Activated gamma-delta T cell treated with anti-CD3 and anti-CD28 coated beads, Interleukin-2, amount 50 U/mL, for 16 hours (primary cell): Measurements from ENCODE around the gene RANBP17.
"Not testable (repeated sequence)": the region's sequence is repeated elsewhere in the genome, so short reads cannot be mapped to it uniquely, and the experiment has no call there.

Experiments
- DNase-seq: peaks from one replicate; pipeline ENCODE4 v3.0.0-alpha.2; 2020; ENCODE audit warnings: low read depth

RANBP17 gene

DNA sequence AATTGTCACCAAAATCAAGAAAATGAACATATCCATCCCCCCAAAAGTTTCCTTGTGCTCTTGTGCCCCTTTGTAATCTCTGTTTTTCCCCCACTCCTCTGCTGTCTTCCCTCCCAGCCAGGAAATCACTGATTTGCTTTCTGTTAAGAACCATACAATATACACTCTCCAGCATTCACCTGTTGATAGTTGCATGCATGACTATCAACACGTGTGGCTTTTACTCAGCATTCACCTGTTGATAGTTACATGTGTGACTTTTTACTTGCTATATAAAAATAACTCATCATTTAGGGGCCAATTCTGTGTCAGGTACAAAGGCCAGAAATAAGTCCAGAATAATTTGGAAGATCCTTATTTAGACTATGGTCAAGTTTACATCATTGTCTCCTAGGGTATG lies 6.0 kb downstream of the RANBP17 start:
- no peak for DNase-seq

DNA sequence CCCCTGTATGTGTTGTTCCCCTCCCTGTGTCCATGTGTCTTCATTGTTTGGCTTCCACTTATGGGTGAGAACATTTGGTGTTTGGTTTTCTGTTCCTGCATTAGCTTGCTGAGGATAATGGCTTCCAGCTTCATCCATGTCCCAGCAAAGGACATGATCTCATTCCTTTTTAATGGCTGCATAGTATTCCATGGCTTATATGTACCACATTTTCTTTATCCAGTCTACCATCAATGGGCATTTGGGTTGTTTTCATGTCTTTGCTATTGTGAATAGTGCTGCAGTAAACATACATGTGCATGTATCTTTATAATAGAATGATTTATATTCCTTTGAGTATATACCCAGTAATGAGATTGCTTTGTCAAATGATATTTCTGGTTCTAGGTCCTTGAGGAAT lies 8.6 kb downstream of the RANBP17 start:
- DNase-seq: not testable (repeated sequence)

DNA sequence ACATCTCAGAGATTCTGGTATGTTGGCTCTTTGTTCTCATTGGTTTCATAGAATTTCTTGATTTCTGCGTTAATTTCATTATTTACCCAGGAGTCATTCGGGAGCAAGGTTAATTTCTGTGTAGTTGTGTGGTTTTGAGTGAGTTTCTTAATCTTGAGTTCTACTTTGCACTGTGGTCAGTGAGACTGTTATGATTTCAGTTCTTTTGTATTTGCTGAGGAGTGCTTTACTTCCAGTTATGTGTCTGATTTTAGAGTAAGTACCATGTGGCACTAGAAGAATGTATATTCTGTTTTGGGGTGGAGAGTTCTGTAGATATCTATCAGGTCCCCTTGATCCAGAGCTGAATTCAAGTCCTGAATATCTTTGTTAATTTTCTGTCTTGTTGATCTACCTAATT lies 12.2 kb downstream of the RANBP17 start:
- DNase-seq: no peak

DNA sequence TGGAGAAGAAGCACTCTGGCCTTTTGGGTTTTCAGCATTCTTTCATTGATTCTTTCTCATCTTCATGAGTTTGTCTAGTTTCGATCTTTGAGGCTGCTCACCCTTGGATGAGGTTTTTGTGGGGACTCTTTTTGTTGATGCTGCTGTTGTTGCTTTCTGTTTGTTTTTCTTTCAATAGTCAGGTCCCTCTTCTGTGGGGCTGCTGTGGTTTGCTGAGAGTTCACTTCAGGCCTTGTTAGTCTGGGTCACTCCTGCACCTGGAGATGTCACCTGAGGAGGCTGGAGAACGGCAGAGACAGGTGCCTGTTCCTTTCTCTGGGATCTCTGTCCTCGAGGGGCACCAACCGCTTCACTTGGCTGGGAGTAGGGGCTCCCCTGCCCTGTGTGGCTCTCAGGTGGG lies 14.0 kb downstream of the RANBP17 start:
- DNase-seq: no peak

DNA sequence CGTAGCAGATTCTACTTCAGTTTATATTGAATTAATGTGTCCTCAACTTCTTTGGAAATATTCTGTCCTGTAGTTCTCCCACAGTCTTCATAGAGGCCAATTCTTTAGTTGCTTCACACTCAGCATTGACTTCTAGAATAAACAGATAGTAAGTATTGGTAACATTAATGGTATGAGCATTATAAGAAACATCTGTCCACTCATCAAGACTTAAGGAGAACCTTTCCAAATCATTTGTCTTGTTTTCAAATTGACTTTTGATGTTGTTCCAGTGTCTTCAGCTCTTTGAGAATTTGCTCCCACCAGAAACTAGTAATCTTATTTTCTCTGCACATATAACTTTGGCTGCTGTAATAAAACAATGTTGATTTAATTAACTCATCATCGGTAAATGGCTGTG lies 18.3 kb downstream of the RANBP17 start:
- no peak for DNase-seq

DNA sequence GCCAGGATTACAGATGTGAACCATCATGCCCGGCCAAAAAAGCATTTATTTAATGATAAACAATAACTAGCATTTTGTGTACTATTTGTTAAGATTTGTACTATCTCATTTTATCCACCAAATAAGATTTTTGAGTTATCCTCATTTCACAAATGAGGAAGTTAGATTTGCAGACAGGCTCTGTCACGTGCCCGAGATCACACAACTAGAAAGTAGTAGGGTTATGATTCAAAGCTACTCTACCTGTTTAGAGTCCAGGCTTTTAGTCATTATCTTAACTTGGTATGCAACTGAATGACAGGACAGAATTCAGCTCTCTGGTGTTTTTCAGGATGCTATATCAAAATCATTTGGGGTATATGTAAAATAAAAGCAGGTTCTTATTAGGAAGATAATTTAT lies 20.5 kb downstream of the RANBP17 start:
- no peak for DNase-seq

DNA sequence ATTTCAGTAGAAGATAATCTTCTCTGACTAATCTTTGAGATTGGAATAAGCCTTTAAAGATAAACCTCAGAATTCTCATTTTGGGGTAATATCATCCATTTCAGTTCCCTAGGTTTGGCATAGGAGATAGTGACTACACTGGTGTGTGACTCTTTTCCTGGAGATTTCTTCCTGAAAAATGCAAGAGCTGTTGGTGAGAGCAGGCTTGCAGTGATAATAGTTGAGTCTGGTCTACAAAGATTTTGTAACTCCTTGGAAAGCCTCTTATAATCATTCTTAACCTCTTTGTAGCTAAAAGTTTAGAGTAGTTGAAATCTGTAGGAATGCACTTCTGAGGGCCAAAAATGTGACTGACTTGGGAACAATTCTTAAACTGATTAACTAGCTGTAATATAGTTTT lies 23.4 kb downstream of the RANBP17 start:
- no peak for DNase-seq

DNA sequence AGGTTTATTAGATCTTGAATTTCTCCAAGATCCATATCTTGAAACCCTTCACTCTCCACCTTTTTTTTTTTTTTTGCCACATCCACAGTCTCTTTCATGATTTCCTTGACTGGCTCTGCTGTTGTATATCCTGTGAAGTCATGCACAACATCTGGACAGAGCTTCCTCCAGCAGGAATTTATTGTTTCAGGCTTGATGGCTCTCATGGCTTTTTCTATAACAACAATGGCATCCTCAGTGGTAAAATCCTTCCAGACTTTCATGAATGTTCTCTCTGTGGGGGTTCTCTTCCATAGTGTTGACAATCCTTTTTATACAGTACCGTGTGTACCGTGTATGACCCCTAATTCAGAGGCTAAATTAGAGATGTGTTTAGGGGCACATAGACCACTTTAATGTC lies 24.0 kb downstream of the RANBP17 start:
- DNase-seq: no peak

DNA sequence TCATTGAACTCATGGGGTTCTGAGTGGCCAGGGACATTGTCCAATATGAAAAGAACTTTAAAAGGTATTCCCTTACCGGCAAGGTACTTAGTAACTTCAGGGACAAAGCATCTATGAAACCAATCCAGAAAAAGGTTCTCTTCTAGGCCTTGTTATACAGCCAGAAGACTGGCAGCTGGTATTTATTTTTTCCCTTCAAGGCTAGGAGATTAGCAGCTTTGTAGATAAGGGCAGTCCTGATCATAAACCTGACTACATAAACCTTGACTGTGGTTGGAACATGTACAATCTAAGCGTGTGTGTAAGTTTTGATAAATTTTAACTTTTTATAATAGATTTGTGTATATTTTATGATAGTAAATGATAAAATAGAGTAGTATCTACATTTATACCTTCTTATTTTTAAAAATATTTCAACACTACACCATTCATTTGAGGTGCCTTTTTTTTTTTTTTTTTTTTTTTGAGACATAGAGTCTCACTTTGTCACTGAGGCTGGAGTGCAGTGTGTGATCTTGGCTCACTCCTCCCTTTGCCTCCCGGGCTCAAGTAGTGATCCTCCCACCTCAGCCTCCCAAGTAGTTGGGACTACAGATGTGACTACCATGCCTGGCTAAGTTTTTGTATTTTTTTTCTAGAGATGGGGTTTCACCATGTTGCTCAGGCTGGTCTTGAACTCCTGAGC lies 24.5 kb downstream of the RANBP17 start:
- no peak for DNase-seq

DNA sequence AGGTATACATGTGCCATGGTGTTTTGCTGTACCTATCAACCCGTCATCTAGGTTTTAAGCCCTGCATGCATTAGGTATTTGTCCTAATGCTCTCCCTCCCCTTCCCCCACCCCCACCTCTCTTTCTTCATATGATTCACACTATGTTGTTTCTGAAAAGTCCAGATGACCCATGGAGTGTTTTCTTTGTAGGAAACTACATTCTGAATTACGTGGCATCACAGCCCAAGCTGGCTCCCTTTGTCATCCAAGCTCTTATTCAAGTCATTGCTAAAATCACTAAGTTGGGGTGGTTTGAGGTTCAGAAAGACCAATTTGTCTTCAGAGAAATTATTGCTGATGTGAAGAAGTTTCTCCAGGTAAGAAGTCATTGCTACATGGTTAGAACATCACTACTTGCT lies 30.4 kb downstream of the RANBP17 start:
- no peak for DNase-seq

DNA sequence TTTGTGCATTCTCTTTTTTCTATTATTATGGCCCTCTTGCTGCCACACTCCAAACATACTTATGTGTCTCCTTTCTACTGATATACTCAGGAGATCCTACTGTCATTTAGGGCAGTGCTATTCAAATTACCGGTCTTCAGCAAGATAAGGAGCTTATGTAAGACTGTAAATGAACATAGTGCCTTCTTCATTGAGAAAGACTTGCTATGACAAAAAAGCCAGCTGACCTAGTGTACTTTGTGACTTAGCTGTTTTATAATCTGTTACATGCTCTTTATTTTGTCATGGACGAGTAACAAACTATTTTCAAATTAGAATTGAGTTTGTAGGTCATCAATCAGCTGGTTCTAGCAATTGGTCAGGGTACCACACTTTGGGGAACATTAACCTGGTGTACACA lies 32.8 kb downstream of the RANBP17 start:
- DNase-seq: no peak

DNA sequence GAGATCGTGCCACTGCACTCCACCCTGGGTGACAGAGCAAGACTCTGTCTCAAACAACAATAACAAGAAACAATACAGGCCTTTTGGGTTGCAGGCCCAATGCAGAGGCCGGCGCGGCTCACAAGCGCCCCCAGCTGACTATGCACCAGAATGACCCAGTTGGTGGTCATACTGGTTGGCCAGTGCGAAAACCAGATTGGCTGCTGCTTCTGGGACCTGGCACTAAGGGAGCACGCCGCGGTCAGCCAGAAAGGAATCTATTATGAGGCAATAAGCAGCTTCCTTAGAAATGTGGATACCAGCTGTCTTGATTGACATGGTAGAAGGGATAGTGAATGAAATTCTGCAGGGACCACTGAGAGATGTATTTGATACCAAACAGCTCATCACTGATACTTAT lies 35.0 kb downstream of the RANBP17 start:
- no peak for DNase-seq

DNA sequence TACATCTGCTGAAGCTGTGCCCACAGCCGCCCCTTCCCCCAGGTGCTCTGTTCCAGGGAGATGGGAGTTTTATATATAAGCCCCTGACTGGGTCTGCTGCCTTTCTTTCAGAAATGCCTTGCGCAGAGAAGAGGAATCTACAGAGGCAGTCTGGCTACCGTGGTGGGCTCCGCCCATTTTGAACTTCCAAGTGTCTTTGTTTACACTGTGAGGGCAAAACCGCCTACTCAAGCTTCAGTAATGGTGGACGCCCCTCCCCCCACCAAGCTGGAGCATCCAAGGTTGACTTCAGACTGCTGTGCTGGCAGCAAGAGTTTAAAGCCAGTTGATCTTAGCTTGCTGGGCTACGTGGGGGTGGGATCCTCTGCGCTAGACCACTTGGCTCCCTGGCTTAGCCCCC lies 41.3 kb downstream of the RANBP17 start:
- DNase-seq: no peak

DNA sequence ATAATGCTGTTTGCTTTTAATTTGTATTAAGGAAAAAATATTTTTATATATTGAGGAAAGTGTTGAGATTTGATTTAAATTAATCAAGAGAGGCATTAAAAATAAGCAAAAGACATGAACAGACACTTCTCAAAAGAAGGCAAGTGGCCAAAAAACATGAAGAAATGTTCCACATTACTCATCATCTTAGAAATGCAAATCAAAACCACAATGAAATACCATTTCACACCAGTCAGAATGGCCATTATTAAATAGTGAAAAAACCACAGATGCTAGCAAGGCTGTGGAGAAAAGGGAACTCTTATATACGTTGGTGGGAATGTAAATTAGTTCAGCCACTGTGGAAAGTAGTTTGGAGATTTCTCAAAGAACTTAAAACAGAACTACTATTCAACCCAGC lies 45.9 kb downstream of the RANBP17 start:
- no peak for DNase-seq

DNA sequence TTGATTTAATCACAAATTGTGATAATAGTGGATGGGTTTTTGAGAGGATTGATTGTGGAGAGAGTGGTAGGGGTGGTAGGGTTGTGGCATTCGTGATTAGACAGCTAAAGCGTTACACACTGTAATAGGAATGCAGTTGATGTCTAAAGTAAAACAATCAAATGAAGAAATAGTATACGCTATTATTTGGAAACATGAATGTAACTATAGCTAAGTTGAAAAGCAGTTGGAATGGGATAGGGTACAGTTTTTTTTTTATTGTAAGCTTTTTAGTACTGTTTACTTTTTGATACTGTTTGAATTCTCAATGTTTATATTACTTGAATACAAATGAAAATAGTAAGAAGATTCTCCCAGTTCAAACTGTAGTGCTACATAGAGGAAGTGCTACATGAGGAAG lies 51.8 kb downstream of the RANBP17 start:
- no peak for DNase-seq

DNA sequence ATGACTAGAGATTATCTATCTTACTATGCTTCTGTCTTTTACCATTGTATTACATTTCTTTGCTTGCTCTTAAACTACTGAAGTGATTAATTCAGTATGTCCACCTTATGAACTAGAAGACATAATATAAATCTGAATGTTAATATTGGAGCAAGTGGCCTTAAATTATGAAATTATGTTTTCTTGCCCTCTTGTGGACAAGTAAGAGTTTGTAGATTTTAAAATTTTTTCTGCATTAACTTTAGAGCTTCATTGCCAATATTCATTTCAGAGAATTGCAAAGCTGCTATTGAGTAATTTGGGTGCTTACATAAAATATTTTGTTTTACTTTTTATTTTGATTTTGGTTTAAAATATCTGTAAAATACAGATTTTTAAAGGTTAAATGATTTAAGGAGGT lies 55.3 kb downstream of the RANBP17 start:
- DNase-seq: no peak

DNA sequence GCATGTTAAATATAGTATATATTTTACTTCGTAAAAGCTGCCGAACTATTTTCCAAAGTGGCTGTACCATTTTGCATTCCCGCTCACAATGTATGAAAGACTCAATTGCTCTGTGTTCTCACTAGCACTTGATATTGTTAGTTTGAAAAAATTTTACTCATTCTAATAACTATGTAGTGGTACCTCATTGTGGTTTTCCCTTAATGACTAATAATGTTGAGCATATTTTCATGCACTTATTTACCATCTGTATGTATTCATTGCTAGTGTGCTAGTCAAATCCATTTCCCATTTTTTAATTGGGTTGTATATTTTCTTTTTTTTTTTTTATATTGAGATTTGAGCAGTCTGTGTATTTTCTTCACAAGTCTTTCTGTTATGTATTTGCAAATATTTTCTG lies 58.4 kb downstream of the RANBP17 start:
- DNase-seq: no peak

DNA sequence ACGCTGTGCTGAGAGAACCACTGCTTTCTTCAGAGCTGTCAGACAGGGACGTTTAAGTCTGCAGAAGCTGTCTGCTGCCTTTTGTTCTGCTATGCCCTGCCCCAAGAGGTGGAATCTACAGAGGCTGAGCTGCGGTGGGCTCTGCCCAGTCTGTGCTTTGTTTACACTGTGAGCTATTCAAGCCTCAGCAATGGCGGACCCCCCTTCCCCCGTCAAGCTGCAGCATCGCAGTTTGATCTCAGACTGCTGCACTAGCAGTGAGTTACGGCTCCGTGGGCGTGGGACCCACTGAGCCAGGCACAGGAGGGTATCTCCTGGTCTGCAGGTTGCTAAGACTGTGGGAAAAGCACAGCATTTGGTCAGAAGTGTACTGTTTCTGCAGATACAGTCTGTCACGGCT lies 60.5 kb downstream of the RANBP17 start:
- not testable (repeated sequence) for DNase-seq

DNA sequence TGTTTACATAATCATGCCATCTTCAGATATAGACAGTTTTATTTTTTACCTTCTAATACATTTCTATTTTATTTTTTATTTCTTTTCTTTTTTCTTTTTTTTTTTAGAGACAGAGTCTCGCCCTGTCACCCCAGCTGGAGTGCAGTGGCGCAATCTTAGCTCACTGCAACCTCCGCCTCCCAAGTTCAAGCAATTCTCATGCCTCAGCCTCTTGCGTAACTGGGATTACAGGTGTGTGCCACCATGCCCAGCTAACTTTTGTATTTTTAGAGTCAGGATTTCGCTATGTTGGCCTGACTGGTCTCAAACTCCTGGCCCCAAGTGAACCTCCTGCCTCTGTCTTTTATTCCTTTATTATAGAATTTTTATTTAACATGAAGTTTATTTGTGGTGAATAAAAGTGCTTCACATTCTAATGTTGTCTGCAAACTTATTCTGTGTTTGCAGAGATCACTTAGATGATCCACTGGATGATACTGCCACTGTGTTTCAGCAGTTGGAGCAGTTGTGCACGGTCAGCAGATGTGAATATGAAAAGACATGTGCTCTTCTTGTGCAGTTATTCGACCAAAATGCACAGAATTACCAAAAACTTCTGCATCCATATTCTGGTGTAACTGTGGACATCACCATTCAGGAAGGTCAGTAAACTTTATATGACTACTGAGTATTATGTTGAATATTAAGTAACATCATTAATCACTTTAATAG lies 62.2 kb downstream of the RANBP17 start:
- DNase-seq: no peak

DNA sequence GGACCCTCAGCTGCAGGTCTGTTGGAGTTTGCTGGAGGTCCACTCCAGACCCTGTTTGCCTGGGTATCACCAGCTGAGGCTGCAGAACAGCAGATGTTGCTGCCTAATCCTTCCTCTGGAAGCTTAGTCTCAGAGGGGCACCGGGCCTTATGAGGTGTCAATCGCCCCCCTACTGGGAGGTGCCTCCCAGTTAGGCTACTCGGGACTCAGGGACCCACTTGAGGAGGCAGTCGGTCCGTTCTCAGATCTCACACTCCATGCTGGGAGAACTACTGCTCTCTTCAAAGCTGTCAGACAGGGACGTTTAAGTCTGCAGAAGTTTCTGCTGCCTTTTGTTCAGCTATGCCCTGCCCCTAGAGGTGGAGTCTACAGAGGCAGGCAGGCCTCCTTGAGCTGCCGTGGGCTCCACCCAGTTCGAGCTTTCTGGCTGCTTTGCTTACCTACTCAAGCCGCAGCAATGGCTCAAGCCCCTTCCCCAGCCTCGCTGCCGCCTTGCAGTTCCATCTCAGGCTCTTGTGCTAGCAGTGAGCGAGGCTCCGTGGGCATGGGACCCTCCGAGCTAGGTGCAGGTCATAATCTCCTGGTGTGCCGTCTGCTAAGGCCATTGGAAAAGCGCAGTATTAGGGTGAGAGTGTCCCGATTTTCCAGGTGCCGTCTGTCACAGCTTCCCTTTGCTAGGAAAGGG lies 73.9 kb downstream of the RANBP17 start:
- not testable (repeated sequence) for DNase-seq

DNA sequence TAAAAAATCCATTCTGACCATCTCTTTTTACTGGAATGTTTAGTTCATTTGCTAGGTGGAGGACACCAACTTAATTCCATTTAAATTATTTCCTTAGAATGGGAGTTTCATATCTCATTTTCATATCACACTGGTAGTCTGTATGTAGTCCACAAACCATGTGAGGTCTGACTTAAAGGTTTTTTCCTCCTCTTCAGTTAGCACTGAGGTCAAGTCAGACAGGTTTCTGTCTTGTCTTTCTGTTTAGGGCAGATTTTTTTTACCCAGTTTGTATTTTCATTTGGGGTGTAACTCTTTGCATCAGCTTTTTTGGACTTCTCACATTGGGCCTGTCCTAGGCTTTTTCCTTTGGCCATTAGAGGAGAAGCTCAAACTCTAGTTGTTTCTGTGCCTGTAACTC lies 75.3 kb downstream of the RANBP17 start:
- no peak for DNase-seq

DNA sequence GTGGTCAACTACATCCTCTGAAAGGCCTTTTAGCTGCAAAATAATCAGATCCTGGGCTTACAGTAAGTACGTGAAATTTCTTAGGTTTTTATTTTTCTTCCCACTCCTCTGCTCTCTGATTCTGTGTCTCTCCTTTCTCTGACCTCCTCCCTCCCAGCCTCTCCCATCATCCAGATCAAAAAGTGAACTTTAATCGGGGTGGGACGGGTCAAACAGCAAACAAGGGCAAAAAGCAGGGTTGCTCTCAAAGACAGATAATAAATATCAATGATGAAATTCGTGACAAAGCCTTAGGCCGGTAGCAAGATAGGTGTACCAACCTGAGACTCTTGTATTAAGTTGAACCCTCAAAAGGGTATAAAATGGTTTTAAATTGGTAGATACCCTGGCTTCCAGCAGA lies 76.1 kb downstream of the RANBP17 start:
- no peak for DNase-seq

DNA sequence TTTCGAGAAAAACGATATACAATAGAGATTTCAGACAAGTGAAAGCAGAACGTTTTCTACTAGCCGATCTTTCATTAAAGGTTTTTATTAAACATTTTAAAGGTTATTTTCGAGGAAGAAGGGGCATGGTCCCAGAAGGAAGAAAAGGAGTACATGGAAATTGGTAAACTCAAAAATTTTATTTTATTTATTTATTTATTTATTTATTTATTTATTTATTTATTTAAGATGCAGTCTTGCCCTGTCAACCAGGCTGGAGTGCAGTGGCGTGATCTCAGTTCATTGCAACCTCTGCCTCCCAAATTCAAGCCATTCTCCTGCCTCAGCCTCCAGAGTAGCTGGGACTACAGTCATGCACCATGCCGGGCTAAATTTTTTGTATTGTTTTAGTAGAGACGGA lies 77.4 kb downstream of the RANBP17 start:
- DNase-seq: no peak

DNA sequence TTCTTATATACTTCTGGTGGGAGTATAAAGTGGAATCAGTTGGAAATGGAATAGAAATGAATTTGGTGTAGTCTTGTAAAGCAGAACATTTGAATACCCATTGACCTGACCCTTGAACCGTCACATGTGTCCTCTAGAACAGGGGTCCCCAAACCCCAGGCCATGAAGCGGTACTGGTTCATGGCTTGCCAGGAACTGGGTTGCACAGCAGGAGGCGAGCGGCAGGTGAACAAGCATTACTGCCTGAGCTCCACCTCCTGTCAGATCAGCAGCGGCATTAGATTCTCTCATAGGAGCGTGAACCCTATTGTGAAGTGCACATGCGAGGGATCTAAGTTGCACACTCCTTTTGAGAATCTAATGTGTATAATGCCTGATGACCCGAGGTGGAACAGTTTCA lies 80.0 kb downstream of the RANBP17 start:
- no peak for DNase-seq
